Aorta (tissue), 5 donors: ENCODE measurements around the gene TDRD15. TPM values are rescaled to one million over a fixed set of nuclear protein-coding genes. Genes with fewer than 3 reads are reported as not detected.
A peak's percentile ranks its signal among the peaks of the same experiment; 100 is the strongest.

Experiments
- ATAC-seq: fragments of 200-7000 bp; cut with Tn5 transposase; one replicate; pipeline ENCODE4 v1.9.1; 2022; ENCODE audit warnings: moderate library complexity; ENCODE audit not compliant: low FRiP score
- DNase-seq, 2 donors: peaks; one replicate each; pipeline ENCODE4 v3.0.0-alpha.2; 2020
- H3K27ac ChIP-seq, 2 donors: one replicate each; pipeline ENCODE4 v1.5.1; 2013; ENCODE audit warnings: low read length in 2 of 2, mild to moderate bottlenecking in 2 of 2, moderate library complexity in 2 of 2, control low read depth in 1 of 2, inconsistent platforms in 1 of 2, low read depth in 1 of 2
- H3K27me3 ChIP-seq, 2 donors: one replicate each; pipeline ENCODE4 v1.6.1; 2013; ENCODE audit warnings: control low read depth in 1 of 2, low read length in 1 of 2, mild to moderate bottlenecking in 1 of 2, moderate library complexity in 1 of 2; ENCODE audit not compliant: insufficient read depth in 2 of 2, control insufficient read depth in 1 of 2
- H3K36me3 ChIP-seq, 2 donors: one replicate each; pipeline ENCODE4 v1.6.1; 2013; ENCODE audit warnings: control low read depth in 1 of 2, low read length in 1 of 2, mild to moderate bottlenecking in 1 of 2; ENCODE audit not compliant: insufficient read depth in 2 of 2, control insufficient read depth in 1 of 2
- H3K4me1 ChIP-seq, 2 donors: one replicate each; pipeline ENCODE4 v1.6.1; 2013; ENCODE audit warnings: low read length in 2 of 2, control low read depth in 1 of 2, mild to moderate bottlenecking in 1 of 2, moderate library complexity in 1 of 2; ENCODE audit not compliant: insufficient read depth in 2 of 2, control insufficient read depth in 1 of 2
- H3K4me3 ChIP-seq, 2 donors: one replicate each; pipeline ENCODE4 v1.5.1; 2013; ENCODE audit warnings: low read length in 2 of 2, control low read depth in 1 of 2, mild to moderate bottlenecking in 1 of 2
- H3K9me3 ChIP-seq: one replicate; pipeline ENCODE4 v1.6.1; 2013; ENCODE audit warnings: mild to moderate bottlenecking, low read length; ENCODE audit not compliant: control insufficient read depth
- WGBS, 2 donors: extraction: QIAGEN DNeasy Blood & Tissue Kit; methylation state at CpG; one replicate each; pipeline ENCODE4 v1.1.7; 2013; 5-methylcytosine and 5-hydroxymethylcytosine counted together
- intact Hi-C, 2 donors: fragments of 100-400 bp; cut with DNase I; formaldehyde crosslinking; loops; one replicate each; pipeline versions ENCODE4 v1.14.2 to v1.15.0; 2022
- polyA plus RNA-seq, 2 donors: library from polyadenylated mRNA; stranded (reverse); fragments of 200-250 nt; gene quantifications; one replicate each; pipeline ENCODE4 v1.2.3, GENCODE V29; 2013
- total RNA-seq, 2 donors: library from RNA; stranded (reverse); fragmentation: NEBNext Ultra II Directional; extraction: Animal tissue kit (Norgen Biotek cat#: 25700); gene quantifications; one replicate each; pipeline ENCODE4 v1.2.1, GENCODE V29; 2021
- donor health status: healthy with polysubstance abuse.
- donor health status: Bipolar disorder and iron deficiency.
- donor health status: DM: no; HTN: no; CAD: no.
- donor health status: DM: no; HTN: no; CAD: no.
- donor health status: DM: yes; HTN: yes; CAD: no.

The TDRD15 gene
- total and polyA plus RNA-seq, 4 donors, result 0.06 to 0.15 TPM; not detected in 2

DNA sequence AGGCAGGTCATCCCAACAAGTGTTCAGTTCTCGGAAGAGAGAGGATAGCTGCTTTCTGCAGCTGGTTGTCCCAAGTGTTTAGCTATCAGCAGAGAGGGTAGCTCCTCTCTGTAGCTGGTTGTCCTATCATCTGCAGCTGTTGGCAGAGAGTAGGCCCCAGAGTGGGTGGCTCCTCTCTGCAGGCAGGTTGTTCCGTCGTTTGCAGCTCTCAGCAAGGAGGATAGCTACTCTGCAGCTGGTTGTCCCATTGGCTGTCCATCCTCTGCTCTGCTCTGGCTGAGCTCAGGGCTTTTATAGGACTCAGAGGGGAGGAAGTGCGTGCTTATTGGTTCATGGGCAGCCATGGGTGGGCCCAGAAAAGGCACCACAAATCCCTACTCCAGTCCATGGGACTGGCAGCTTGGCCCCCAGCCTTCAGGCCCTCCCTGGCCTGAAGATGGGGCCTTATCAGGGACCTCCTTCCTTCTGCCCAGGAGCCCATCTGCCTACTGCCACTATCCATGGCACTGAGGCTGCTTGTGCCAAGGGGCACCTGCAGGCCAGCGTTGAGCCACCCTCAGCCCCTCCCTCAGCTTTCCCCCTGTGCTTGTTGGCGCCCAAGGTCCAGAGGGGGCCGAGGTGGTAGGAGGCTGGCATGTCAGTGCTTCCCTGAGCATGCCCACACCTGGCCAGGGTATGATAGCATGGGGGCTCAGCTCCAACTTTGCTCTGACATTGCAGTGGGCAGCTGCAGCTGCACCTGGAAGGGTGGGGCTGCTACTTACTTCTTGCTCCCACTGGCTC lies 38.3 kb downstream of the TDRD15 start:
- ATAC-seq (no peak), DNase-seq (no peak)
- Histone ChIP-seq H3K4me1 (no peaks in the 10 kb centered on the region), H3K9me3 (no peaks in the 10 kb centered on the region), H3K27ac (no peak overlapping the region), H3K4me3 (no peak overlapping the region), H3K36me3 (no peaks in the 10 kb centered on the region), H3K27me3 (no peaks in the 10 kb centered on the region)
- 90 to 92% methylated on average over 7 of the region's 7 CpGs for WGBS, 2 donors
- intact Hi-C loops, result no loop called here

DNA sequence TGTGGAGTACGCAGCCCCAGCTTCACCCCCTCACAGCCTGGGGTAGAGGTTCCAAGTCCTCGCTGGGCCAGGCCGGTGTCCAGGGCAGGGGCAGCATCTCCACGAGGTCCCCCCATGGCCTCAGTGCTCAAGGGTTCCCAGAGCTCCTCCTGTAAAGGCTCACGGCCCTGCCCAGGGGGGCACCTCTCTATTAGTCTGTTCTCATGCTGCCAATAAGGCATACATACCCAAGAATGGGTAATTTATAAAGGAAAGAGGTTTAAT lies 38.8 kb downstream of the TDRD15 start:
- Histone ChIP-seq H3K4me1 (no peaks in the 10 kb centered on the region), H3K9me3 (no peaks in the 10 kb centered on the region), H3K36me3 (no peaks in the 10 kb centered on the region), H3K4me3 (no peak overlapping the region), H3K27me3 (no peaks in the 10 kb centered on the region), H3K27ac (no peak overlapping the region)
- intact Hi-C loops, result no loop called here
- no peak for ATAC-seq
- 74 to 83% methylated on average over 5 of the region's 5 CpGs for WGBS, 2 donors
- no peak for DNase-seq

DNA sequence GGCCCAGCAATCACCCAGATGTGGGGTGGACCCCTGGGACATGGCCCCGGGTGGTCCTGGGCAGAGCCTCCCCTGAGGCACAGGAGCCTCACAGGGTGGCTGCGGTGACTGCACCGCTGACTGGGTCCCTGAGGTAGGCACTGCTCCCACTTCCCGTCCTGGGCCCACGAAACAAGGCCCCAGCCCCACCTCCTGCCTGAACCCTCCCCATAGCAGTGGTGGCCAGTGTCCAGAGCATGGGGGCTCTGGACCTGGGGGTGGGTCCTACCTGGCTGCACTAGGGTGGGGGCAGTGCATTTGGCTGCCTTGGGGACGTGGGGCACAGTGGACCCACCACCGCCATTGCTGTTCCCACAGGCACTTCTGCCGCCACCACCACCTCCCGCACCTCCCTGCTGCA lies 39.4 kb downstream of the TDRD15 start:
- WGBS, 2 donors, result 97 to 98% methylated on average over 9 of the region's 9 CpGs
- Histone ChIP-seq H3K27ac (no peak overlapping the region), H3K4me3 (no peak overlapping the region), H3K27me3 (no peaks in the 10 kb centered on the region), H3K36me3 (no peaks in the 10 kb centered on the region), H3K4me1 (no peaks in the 10 kb centered on the region), H3K9me3 (no peaks in the 10 kb centered on the region)
- DNase-seq, result peak in 1 of 2 donors; percentile 69
- peak; percentile 44 for ATAC-seq
- intact Hi-C loops, result no loop called here

DNA sequence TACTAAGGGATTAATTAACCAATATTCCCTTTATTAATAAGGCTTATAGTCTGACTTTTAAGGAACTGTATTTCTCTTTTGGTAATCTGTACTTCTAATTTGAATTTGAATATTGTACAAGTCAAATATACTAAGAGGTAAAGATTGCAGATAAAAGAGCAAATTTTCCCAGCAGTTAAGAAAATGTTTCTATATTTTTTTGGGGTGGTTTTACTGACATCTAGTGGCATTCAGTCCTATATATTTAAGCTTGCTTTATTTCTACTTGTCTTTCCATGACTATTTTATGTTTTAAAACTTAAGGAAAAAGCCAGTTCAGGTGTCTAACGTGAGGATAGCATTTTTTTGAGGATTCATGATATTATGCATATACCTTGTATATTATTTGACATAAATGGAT lies 41.6 kb downstream of the TDRD15 start:
- H3K9me3 ChIP-seq, result no peaks in the 10 kb centered on the region
- intact Hi-C loops, result no loop called here
- WGBS, 2 donors, result 9 to 28% methylated on average over 1 of the region's 1 CpG
- no peak overlapping the region for H3K4me3 ChIP-seq
- H3K4me1 ChIP-seq, result no peaks in the 10 kb centered on the region
- ATAC-seq (no peak), DNase-seq (no peak)
- no peak overlapping the region for H3K27ac ChIP-seq
- no peaks in the 10 kb centered on the region for H3K27me3 ChIP-seq
- no peaks in the 10 kb centered on the region for H3K36me3 ChIP-seq

DNA sequence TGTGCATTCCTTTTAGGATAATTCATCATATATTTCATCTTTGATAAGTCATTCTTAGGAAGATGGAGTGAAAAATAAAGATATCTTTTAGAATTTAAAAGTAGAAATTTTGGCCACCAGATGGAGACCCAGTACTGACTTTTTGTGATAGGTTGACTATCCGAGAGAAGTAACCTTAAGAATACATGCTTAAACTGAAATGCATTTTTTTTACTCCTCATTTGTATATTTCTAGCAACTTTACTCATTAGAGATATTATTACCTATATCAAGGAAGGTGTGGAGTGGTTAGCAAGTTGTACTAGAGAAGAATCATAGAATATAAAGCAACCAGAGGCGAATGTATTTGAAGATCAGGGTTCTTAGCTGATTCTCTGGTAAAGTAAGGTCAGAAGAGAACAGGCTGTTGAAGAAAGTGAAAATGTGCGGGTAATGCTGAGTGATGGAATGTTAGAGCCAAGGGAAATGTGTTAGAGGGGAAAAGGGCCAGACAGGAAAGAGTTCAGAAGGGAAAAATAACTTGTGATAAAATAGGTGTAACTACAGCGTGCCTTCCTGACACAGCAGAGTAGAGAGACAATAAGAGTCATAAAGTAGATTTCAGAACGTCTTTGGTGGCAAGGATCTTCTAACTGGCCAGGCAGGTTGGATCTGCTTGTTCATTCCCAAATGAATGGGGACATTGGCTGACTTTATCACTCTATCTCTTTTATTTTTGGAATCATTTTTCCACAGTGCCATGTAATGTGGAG lies 52.3 kb downstream of the TDRD15 start:
- peak overlapping the region; percentile 18 to 26 for H3K4me3 ChIP-seq
- DNase-seq, result no peak
- H3K27ac ChIP-seq, result peak overlapping the region in 1 of 2 donors; percentile 57
- intact Hi-C loops, result loop anchor here (2.0 to 10.0 kb wide), 3 partner anchors 46 to 141 kb away; partner anchors contain the start of gene APOB (in 1 of the 2)
- WGBS, 2 donors, result 4% methylated on average over 5 of the region's 5 CpGs
- no peaks in the 10 kb centered on the region for H3K4me1 ChIP-seq
- ATAC-seq, result no peak
- H3K36me3 ChIP-seq, result no peaks in the 10 kb centered on the region
- H3K9me3 ChIP-seq, result no peaks in the 10 kb centered on the region
- no peaks in the 10 kb centered on the region for H3K27me3 ChIP-seq

DNA sequence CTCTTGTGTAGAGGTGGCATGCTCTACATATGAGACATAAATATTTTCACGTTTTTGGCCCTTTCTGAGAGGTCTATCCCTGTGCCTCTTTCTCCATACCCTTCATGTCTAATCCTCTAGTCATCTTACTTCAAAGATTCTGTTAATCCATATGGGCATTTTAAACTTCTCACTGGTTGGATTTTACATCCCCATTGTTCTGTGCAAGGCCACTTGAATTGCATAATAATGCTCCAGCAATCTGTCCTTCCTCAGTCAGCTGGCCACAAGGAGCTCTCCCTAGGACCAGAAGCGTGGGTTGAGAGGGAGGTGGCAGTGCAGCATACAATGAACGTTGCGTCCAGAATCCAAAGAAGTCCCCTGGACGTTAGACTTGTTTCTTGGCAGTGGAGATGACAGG lies 58.2 kb downstream of the TDRD15 start:
- Histone ChIP-seq H3K9me3 (no peaks in the 10 kb centered on the region), H3K27me3 (no peaks in the 10 kb centered on the region), H3K4me1 (no peaks in the 10 kb centered on the region), H3K27ac (no peak overlapping the region), H3K36me3 (no peaks in the 10 kb centered on the region), H3K4me3 (no peak overlapping the region)
- 80 to 82% methylated on average over 5 of the region's 5 CpGs for WGBS, 2 donors
- DNase-seq (no peak), ATAC-seq (no peak)
- intact Hi-C loops, result no loop called here

DNA sequence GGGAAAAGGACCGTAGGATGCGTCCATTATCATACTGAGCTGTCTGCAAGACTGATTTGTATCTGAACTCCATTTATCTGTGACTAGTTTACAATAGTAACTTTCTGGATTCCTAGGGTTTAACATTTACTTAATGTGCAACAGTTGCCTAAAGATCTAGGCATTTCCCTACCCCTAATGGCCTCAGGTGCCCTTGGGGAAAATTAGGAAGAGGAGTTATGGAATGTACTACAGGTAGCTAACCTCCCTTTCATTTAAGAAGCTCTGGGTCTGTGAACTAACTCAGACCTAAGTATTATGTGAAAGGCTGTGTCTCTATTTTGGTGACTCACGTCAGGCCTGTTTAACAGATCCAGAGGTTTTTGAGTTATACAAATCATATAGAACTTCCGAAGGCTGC lies 59.5 kb downstream of the TDRD15 start:
- no peaks in the 10 kb centered on the region for H3K4me1 ChIP-seq
- no peaks in the 10 kb centered on the region for H3K9me3 ChIP-seq
- no peak for DNase-seq
- no peaks in the 10 kb centered on the region for H3K36me3 ChIP-seq
- H3K27ac ChIP-seq, result no peak overlapping the region
- no peak overlapping the region for H3K4me3 ChIP-seq
- no peak for ATAC-seq
- no peaks in the 10 kb centered on the region for H3K27me3 ChIP-seq
- 74 to 83% methylated on average over 4 of the region's 4 CpGs for WGBS, 2 donors
- intact Hi-C loops, result no loop called here

DNA sequence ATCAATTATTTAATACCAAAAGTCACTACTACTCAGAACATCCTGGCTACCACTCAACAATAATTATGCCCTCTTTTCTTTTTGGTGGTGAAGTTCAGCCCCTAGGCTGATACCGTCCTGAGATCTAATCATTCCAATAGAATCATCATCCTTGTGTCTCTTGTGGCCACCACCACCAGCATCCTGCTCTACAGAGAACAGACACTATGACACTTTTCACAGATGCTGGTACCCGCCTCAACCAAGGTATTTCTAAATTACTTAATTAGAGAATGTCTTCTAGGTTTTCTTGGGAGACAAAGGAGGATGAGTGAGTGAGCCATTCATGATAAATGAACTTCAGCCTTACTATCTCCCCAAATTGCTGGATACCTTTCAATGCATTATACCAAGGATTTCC lies 60.0 kb downstream of the TDRD15 start:
- Histone ChIP-seq H3K4me3 (no peak overlapping the region), H3K4me1 (no peaks in the 10 kb centered on the region), H3K9me3 (no peaks in the 10 kb centered on the region), H3K36me3 (no peaks in the 10 kb centered on the region), H3K27ac (no peak overlapping the region), H3K27me3 (no peaks in the 10 kb centered on the region)
- WGBS, 2 donors, result 79 to 94% methylated on average over 2 of the region's 2 CpGs
- DNase-seq (no peak), ATAC-seq (no peak)
- intact Hi-C loops, result no loop called here

DNA sequence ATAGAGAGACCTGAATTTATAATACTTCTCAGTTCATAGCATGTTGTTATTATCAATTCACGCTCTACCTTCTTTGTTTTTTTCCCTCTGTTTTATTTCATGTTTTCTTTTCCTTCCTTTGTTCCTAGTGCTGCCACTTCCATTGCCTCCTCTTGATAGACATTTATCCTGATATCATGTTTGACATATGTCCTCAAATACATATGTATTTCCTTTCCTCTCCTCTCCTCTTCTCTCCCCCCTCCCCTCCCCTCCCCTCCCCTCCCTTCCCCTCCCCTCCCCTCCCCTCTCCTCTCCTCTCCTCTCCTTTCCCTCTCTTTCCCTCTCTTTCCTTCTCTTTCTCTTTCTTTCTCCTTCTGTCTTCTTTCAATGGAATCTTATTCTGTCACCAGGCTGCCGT lies 67.8 kb downstream of the TDRD15 start:
- no peak overlapping the region for H3K27ac ChIP-seq
- no peak overlapping the region for H3K4me3 ChIP-seq
- WGBS, 2 donors, result 88 to 98% methylated on average over 2 of the region's 2 CpGs
- intact Hi-C loops, result no loop called here
- H3K27me3 ChIP-seq, result no peaks in the 10 kb centered on the region
- H3K4me1 ChIP-seq, result no peaks in the 10 kb centered on the region
- no peak for DNase-seq
- no peaks in the 10 kb centered on the region for H3K9me3 ChIP-seq
- no peak for ATAC-seq
- no peaks in the 10 kb centered on the region for H3K36me3 ChIP-seq
